ENCODE measurements around the gene VSIG4. TPM values are rescaled to one million over a fixed set of nuclear protein-coding genes. Genes with fewer than 3 reads are reported as not detected.

The VSIG4 gene
- total RNA-seq, 2 donors from 2014 or later: 28.0 to 71.6 TPM

DNA sequence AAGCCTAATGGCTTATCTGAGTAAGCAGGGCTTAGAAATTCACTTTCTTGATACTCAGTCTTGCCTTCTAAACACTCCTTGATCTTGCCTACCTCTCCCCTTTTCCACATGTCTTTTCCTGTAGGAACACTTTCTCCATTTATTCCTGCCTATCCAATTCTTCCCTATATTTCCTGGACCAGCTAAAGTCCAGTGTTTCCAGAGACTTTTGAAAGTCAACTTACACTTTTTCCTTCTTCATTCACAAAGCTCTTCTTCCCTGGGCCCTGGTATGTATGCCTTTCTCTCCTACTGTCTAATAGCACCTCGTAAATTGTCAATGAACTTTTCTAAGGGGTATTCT lies 20.6 kb downstream of the VSIG4 start:
- TF ChIP-seq, protein P1, sequence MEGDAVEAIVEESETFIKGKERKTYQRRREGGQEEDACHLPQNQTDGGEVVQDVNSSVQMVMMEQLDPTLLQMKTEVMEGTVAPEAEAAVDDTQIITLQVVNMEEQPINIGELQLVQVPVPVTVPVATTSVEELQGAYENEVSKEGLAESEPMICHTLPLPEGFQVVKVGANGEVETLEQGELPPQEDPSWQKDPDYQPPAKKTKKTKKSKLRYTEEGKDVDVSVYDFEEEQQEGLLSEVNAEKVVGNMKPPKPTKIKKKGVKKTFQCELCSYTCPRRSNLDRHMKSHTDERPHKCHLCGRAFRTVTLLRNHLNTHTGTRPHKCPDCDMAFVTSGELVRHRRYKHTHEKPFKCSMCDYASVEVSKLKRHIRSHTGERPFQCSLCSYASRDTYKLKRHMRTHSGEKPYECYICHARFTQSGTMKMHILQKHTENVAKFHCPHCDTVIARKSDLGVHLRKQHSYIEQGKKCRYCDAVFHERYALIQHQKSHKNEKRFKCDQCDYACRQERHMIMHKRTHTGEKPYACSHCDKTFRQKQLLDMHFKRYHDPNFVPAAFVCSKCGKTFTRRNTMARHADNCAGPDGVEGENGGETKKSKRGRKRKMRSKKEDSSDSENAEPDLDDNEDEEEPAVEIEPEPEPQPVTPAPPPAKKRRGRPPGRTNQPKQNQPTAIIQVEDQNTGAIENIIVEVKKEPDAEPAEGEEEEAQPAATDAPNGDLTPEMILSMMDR (IDR thresholded peaks at IDR 0.05): no peak
- Histone ChIP-seq H3K4me3 (no peak overlapping the region), H3K27ac (no peak overlapping the region), H3K9me3 (no peaks in the 10 kb centered on the region), H3K27me3 (no peaks in the 10 kb centered on the region), H3K36me3 (no peaks in the 10 kb centered on the region), H3K4me1 (no peaks in the 10 kb centered on the region)
- no peak for DNase-seq (ENCODE audit: low spot score)

DNA sequence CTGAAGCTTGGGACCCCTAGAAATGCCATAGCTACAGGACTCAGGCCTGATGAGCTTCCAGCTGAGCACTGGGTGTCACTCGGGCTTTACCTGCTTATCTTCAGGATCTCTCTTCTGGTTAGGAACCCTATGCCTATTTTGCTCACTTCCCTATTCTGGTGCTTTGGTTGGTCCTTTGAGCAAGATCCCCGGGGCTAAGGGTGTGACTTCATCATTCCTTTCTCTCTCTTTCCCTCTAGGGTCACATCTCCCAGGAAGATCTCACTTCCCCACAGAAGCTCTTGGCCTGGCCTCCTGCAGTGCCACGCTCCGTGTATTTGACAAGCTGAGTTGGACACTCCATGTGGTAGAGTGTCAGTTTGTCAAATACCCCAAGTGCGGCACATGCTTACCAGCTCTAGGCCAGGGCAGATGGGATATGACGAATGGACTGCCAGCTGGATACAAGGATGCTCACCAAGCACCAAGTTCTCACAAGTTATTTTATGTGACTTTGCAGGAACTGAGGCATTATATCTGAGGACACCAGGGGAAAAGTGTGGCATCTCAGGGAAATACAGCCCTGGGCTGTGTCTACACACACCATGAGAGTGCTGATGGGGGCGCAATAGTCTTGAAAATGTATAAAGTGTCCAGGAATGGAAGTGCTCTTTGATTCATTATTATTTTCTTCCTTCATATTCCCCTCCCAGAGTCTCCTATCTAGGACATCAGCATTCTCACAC lies 21.1 kb downstream of the VSIG4 start:
- no peak for DNase-seq (ENCODE audit: low spot score)
- no peak overlapping the region for H3K4me3 ChIP-seq
- no peaks in the 10 kb centered on the region for H3K36me3 ChIP-seq
- no peaks in the 10 kb centered on the region for H3K4me1 ChIP-seq
- TF ChIP-seq, protein P1 (IDR thresholded peaks at IDR 0.05): no peak
- H3K27me3 ChIP-seq: no peaks in the 10 kb centered on the region
- no peaks in the 10 kb centered on the region for H3K9me3 ChIP-seq
- no peak overlapping the region for H3K27ac ChIP-seq

DNA sequence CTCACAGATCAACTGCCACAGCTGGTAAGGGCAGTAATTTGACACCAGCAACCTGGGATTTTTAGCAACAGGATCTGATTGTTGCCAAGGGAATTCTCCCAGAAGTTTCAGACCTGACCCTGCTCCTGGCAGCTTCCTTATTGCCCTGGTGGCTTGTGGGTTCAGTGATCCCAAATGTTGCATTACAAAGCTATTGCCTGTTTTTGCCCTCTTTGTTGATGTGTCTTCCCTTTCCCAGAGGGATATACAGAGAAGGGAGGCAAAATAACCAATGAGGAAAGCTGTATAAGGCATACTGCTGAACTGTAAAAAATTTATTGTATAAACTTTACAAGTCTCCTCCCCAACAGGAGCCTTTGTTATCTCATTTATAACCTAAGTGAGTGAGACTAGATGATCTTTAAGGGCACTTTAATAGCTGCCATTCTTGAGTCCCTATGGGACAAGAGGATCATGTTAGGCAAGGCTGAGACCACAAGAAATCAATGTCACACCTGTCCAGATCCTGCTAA lies 22.2 kb downstream of the VSIG4 start:
- Histone ChIP-seq H3K27me3 (no peaks in the 10 kb centered on the region), H3K4me3 (no peak overlapping the region), H3K27ac (no peak overlapping the region), H3K36me3 (no peaks in the 10 kb centered on the region), H3K4me1 (no peaks in the 10 kb centered on the region), H3K9me3 (no peaks in the 10 kb centered on the region)
- DNase-seq (ENCODE audit: low spot score): no peak
- TF ChIP-seq, protein P1 (IDR thresholded peaks at IDR 0.05): no peak

- H3K4me3 ChIP-seq: no peak overlapping the region
Observed at GRCh38 chrX:66016905-66017658, 22.8 kb downstream of the VSIG4 start.

DNA sequence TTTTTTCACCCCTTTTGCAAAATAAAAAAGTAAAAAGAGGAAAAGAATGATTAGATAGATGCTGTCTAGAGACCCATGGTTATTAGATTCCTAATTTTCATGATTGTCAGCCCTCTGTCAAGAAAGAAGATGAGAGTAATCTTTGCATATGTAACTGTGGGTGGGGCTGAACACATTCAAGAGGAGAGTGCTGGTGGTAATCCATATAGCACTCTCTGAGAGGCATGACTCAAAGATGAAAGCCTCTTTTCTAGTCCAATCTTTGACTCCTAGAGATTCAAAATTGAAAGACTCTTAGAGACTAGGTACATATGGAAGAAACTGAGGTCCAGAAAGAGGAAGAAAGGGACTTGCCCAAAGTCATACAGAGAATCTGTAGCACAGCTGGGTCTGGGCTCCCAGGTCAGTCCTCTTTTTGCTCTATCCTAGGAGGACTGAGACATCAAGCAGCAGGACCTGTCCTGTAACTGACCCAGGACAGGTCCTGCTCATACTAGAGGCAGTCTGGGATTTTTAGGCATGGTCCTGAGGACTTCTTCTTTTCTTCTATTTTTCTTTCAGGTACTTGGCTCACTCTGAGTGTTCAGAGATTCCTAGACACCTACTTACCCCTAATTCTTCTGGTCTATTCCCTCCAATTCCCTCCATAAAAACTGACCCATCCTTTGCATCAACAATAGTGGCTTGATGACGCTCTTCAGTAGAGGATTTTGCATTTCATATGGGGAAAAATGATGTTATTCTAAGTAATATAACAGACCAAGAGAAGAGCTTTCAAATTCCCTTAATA lies 23.8 kb downstream of the VSIG4 start:
- TF ChIP-seq, protein P1 (IDR thresholded peaks at IDR 0.05): no peak
- Histone ChIP-seq H3K4me1 (no peaks in the 10 kb centered on the region), H3K27ac (no peak overlapping the region), H3K9me3 (no peaks in the 10 kb centered on the region), H3K27me3 (no peaks in the 10 kb centered on the region), H3K4me3 (no peak overlapping the region), H3K36me3 (no peaks in the 10 kb centered on the region)
- no peak for DNase-seq (ENCODE audit: low spot score)

More at GRCh38 chrX:66016905-66017658, 22.8 kb downstream of the VSIG4 start:
- no peak for DNase-seq (ENCODE audit: low spot score)
- H3K9me3 ChIP-seq: no peaks in the 10 kb centered on the region
- no peaks in the 10 kb centered on the region for H3K4me1 ChIP-seq
- no peak overlapping the region for H3K27ac ChIP-seq
- TF ChIP-seq, protein P1 (IDR thresholded peaks at IDR 0.05): no peak
- no peaks in the 10 kb centered on the region for H3K27me3 ChIP-seq
- H3K36me3 ChIP-seq: no peaks in the 10 kb centered on the region
